Esophagus mucosa (tissue), 1 donor: ENCODE measurements around the gene CSF2. TPM values are rescaled to one million over a fixed set of nuclear protein-coding genes. Genes with fewer than 3 reads are reported as not detected.
A peak's percentile ranks its signal among the peaks of the same experiment; 100 is the strongest.

Source experiments
- ATAC-seq: fragments of 200-7000 bp; cut with Tn5 transposase; one replicate; pipeline ENCODE4 v1.9.1; 2020
- total RNA-seq: library from RNA; stranded (reverse); gene quantifications from one replicate; pipeline ENCODE4 v1.2.4, GENCODE V29; 2023
- donor health status: DM: yes; HTN: yes; CAD: no.

The CSF2 gene
- total RNA-seq, 1 donor from 2014 or later: not detected

DNA sequence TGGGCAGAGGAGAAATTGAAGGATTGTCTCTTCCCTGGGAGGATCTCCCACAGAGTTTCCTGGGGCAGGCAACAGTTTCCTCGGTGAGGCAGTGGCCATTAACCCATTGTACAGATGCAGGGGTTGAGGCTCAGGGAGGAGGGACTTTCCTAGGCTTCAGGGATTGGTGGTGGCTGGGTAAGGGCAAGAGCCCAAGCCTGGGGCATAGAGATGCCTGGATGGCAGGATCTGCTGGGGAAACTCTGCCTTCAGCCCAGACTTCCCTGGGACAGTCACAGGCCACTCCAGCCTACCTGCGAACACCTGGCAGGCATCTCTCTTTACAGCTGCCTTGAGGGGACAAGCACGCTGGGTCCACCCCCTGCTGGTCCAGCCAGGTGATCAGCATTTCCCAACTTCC lies 3.6 kb upstream of the CSF2 start:
- ATAC-seq: no peak

DNA sequence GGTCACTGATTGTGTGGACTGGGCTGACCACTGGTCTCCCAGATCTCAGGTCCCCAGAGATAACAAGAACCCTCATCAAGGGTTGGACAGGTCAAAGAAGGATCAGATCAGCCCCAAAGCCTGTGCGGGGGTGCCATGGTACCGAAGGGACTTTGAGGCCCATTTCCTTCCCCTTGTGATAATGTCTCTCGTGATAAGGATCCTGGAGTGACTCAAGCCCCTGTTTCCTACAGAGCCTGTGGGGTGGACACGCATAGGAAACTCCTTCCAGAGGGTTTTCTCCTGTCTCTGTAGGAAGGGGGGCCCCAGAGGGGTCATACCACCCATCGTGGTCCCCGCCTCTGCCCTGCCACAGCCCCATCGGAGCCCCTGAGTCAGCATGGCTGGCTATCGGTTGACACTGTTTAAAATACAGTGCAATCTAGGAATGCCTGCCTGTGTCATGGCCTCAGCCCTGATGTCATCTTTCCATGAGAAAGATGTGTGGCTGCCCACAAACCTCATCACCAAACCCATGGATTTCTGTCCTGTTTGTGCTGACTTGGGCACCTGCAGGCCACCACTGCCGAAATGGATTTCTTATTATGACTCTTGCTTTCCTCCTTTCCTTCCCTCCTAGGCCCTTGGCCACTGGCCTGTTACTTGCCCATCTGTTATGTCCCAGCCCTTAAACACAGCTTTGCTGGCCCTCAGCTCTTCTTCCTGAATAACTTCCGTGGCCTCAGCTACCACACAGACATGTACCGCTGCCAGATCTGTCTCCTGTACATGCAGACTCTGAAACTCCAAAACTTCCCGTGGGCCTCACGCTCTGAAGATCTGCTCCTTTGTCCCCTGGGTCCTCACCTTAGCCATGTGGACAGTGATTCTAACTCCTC lies 2.9 kb upstream of the CSF2 start:
- ATAC-seq: no peak

GRCh38 chr5:132071338-132071707 lies 2.3 kb upstream of the CSF2 start:
- ATAC-seq: no peak

DNA sequence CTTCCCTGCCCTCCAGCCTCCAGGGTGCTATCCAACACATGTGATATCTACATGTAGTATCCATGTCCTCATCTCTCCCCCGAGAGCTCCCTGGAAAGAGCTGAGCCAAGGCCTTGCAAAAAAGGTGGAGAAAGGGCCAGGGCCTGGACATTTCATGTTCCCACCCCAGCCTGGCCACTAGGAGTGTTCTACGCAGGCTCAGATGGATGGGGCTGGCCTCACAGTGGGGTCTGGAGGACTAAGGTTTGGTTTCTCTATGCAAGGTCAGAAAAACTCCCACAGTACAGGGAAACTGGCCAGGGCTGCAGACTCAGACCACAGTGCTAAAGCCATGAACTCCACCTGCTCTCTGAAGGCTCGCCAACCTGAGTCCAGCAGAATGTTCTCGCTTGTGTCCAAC lies 1.5 kb upstream of the CSF2 start:
- ATAC-seq: no peak

DNA sequence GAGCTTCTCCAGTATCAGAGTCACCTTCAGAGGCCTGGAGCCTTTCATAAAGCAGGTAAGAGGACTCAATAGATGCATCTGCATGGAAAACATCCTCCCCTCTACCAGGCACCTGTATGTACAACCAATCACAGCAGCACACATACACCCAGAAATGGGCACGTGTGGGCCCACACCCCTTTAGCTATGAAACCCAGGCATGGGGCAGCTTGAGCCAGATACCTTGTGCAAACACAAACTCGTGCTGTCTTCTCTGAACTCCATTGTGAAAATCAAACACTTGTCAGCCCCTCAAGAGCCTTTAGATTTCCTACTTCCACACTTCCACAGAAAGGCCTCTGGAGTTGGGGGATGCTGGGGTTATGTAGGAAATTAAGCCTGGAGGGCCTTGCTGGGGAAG lies 1.1 kb upstream of the CSF2 start:
- no peak for ATAC-seq

DNA sequence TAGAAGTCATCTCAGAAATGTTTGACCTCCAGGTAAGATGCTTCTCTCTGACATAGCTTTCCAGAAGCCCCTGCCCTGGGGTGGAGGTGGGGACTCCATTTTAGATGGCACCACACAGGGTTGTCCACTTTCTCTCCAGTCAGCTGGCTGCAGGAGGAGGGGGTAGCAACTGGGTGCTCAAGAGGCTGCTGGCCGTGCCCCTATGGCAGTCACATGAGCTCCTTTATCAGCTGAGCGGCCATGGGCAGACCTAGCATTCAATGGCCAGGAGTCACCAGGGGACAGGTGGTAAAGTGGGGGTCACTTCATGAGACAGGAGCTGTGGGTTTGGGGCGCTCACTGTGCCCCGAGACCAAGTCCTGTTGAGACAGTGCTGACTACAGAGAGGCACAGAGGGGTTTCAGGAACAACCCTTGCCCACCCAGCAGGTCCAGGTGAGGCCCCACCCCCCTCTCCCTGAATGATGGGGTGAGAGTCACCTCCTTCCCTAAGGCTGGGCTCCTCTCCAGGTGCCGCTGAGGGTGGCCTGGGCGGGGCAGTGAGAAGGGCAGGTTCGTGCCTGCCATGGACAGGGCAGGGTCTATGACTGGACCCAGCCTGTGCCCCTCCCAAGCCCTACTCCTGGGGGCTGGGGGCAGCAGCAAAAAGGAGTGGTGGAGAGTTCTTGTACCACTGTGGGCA lies 642 bp downstream of the CSF2 start:
- peak; percentile 79 for ATAC-seq

DNA sequence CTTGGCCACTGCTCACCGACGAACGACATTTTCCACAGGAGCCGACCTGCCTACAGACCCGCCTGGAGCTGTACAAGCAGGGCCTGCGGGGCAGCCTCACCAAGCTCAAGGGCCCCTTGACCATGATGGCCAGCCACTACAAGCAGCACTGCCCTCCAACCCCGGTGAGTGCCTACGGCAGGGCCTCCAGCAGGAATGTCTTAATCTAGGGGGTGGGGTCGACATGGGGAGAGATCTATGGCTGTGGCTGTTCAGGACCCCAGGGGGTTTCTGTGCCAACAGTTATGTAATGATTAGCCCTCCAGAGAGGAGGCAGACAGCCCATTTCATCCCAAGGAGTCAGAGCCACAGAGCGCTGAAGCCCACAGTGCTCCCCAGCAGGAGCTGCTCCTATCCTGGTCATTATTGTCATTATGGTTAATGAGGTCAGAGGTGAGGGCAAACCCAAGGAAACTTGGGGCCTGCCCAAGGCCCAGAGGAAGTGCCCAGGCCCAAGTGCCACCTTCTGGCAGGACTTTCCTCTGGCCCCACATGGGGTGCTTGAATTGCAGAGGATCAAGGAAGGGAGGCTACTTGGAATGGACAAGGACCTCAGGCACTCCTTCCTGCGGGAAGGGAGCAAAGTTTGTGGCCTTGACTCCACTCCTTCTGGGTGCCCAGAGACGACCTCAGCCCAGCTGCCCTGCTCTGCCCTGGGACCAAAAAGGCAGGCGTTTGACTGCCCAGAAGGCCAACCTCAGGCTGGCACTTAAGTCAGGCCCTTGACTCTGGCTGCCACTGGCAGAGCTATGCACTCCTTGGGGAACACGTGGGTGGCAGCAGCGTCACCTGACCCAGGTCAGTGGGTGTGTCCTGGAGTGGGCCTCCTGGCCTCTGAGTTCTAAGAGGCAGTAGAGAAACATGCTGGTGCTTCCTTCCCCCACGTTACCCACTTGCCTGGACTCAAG lies 1.5 kb downstream of the CSF2 start:
- peak; percentile 9 for ATAC-seq

- no peak for ATAC-seq
These were observed 2.1 kb downstream of the CSF2 start for GRCh38 chr5:132075719-132076077.

GRCh38 chr5:132076202-132076830 lies 2.7 kb downstream of the CSF2 start:
- ATAC-seq: no peak

- no peak for ATAC-seq
These were observed 3.4 kb downstream of the CSF2 start for GRCh38 chr5:132076983-132077382.

DNA sequence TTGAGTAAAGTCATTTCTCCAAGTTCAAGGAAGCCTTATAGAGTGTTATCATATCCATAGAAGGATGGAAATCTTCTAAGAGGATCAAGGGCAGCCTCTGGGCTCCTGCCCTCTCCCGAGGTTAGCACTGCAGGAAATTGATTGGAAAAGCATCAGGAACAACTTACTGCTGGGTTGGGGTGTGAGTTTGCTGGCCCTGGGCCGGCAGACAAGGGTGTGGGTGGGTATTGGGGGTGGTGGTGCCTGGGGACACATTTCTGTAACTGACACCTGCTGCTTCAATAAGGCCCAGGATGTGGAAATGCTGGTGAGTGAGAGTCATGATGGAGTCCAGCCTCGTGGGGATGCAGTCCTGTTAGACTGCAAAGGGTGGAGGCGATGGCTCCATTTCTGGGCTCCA lies 5.5 kb downstream of the CSF2 start:
- no peak for ATAC-seq

GRCh38 chr5:132079619-132080018 lies 6.0 kb downstream of the CSF2 start:
- ATAC-seq: no peak

GRCh38 chr5:132080595-132080994 lies 7.0 kb downstream of the CSF2 start:
- ATAC-seq: no peak

- ATAC-seq: no peak
These were observed 7.9 kb downstream of the CSF2 start for GRCh38 chr5:132081458-132081857.

DNA sequence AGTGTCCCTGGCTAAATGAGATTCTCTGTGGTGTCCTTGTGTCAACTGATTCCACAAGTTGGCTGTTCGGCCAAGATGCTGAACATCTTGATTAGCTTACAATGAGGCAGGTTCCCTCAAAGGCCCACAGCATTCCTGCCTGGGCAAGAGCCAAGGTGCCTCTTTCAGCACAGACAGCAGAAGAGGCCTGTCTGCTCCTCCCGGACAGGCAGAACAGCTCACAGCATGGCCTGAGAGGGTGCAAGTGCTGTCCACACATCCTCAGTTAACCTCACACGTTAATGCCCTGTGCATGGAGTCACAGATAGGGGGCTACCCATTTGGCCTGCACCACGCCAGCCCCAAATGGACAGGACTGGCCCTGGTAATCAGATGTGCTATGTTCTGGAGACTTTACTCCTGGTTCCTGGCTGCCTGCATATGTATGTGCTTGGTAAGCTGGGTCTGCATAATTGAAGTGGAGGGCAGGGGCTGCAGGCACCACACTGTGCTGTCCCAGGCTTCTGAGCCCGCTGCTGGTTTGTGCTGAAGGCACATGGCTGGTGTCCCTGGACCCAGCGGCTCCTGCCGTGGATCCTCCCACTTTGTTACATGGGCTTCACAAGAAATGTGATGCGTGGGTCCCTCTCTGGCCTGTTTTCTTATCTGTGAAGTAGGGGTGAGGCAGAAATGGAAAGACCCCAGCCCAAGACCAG lies 8.9 kb downstream of the CSF2 start:
- ATAC-seq: no peak

DNA sequence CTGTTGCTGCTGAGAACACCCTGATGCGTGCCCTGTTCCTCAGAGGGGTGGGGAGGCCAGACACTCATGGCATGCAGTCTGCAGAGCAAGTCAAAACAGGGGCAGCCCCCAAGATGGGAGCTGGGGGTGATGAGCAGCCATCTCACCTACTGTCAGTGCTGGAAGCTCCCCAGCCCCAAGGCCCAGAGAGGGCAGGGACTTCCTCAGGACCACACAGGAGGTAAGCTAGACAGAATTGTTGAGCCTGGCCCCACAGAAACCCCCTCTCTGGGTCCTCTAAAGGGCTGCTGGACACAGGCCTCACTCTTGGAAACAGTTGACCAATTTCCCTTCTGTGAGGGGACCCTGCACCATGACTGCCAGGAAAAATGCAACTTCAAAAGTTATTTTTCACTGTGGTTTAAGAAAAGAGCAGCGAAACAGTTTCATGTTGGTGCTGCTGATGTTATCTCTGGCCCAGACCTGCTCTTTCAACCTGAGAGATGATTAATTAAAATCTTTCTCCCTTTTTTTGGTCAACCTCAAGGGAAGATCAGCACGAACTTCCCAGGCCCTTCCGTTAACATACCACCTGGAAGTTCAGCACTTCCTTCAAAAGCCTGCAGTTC lies 9.6 kb downstream of the CSF2 start:
- ATAC-seq: no peak

GRCh38 chr5:132085686-132086085 lies 12.1 kb downstream of the CSF2 start:
- ATAC-seq: no peak

- peak; percentile 68 for ATAC-seq
These were observed 12.7 kb downstream of the CSF2 start for GRCh38 chr5:132086277-132086794.

- ATAC-seq: no peak
These were observed 13.6 kb downstream of the CSF2 start for GRCh38 chr5:132087176-132087575.

- ATAC-seq: no peak
These were observed 14.1 kb downstream of the CSF2 start for GRCh38 chr5:132087661-132088060.

DNA sequence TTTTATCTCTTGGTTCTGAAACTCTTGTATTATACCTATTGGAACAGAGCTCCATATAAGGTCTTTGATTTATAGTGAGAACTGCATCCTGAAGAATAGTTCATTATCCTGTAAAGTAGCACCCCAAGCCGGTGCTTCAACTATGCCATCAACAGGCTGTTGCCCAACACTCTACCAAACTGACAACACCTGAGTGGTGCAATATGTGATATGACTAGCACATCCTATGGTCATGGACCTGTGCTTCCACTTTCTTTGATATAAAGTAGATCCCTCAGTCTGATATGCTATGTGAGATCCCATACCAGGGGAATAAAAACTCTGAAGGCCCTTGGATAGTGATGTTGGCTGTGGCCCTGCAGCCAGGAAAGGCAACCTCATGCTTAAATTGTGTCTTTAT lies 15.8 kb downstream of the CSF2 start:
- ATAC-seq: no peak
